GM18867 (cell line): ENCODE data around the gene MORN2.

Experiments used
- ATAC-seq: cut with Tn5 transposase; IDR thresholded peaks from one replicate; pipeline ENCODE4 v1.9.1; 2021; ENCODE audit warnings: mild to moderate bottlenecking, moderate library complexity; ENCODE audit not compliant: unreplicated experiment

Gene MORN2

DNA sequence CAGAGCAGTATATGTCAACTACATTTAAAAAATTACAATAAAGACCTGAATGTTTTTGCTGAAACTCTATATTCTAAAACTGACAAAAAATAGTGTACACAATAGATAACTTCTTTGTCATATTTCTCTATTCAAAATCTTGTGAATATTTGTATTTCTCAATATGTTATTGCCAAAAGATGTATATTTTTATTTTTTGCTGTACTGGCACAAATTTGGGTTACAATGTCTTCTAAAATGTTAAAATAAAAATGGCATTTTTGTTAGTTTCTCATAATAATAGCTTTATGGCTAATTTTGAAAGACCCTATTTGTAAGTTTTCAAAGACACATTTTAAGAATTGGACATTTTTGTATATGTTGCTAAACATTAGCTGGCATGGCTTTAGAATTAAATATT, 13.3 kb downstream of the MORN2 start:
- no peak for ATAC-seq

- ATAC-seq: no peak
Measured at GRCh38 chr2:38889575-38889974, 13.8 kb downstream of the MORN2 start, which contains the start of gene ARHGEF33. TSS of gene ARHGEF33 (plus strand) at chr2:38889875. CDS start at chr2:38919448, 29,573 bp downstream.

- ATAC-seq: no peak
Measured at GRCh38 chr2:38892819-38893218, 17.0 kb downstream of the MORN2 start.

DNA sequence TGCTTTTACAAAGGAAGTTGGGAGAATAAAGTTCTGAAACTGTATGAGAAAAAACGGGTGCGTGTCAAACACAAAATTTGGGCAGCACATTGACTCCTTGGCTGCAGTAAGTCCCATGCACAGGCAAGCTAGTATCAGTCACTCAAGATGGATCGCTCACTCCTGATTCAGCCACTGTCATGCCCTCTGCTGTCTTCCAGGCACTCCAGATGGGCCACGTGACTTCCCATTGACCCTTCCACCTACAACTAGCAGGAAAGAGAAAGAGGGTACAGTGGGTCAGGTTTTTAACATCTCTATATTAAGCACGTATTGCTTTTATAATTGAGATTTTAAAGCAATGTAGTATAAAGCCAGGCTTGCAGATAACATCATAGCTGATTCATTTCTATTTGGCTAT, 22.5 kb downstream of the MORN2 start:
- no peak for ATAC-seq

- ATAC-seq: no peak
Measured at GRCh38 chr2:38900726-38901125, 24.9 kb downstream of the MORN2 start.

- no peak for ATAC-seq
Measured at GRCh38 chr2:38905251-38905650, 29.5 kb downstream of the MORN2 start.

- no peak for ATAC-seq
Measured at GRCh38 chr2:38907242-38907641, 31.5 kb downstream of the MORN2 start.

- peak; percentile 93 for ATAC-seq
Measured at GRCh38 chr2:38907743-38908562, 32.2 kb downstream of the MORN2 start.

DNA sequence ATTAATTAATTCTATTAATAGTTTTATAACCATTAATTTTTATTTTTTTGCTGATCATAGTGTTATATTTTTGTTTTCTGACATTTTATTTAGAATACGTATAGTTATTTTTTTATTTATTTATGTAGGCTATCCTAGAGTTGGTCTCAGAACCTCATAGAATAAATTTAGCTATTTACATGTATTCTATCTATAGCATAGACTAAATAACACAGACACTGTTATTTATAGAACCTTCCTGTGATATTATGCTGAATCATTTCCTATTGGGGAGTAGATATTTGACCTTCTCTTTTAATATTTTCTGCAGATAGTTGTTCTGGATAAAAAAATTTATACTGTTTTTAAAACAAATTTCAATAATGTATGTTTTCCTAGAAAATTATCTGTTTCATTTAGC, 34.1 kb downstream of the MORN2 start:
- no peak for ATAC-seq

DNA sequence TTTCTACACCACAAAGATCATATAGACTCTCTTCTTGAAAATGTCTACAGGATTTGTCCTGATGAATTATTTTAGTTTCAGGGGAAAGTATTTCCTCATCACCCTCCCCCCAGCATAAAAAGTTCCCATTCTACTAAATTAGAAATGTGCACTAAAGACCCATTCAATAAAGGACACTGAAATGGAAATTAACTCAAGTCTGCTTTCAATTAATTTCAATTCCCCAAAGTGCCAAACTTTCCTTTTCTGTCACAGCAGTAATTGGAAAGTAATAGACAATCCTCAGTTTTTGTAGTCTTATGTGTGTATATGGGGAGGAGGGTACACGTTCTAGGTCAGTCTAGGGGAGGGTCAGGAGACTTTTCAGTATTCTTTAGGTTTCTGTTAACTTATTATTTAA, 35.4 kb downstream of the MORN2 start:
- ATAC-seq: no peak

GRCh38 chr2:38912619-38913018, 36.8 kb downstream of the MORN2 start:
- no peak for ATAC-seq

GRCh38 chr2:38922389-38922788, 46.6 kb downstream of the MORN2 start:
- no peak for ATAC-seq

DNA sequence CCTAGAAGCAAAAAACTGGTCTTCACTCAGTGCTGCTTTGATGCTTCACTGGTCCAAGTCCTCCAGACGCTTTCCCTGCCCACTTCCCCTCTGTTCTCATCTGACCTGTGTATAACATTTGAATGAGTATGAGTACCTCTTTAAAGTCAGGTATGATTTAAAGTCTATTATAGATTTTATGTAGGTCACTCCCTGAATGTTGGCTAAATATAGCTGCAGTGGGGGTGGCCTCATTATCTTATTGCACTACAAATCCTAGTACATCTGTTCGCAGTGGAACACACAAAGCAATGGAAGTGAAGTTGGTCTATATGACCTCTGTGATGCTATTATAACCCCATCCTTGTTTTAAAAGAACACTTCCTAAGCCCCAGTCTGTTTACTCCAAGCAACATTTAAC, 47.1 kb downstream of the MORN2 start:
- ATAC-seq: no peak

DNA sequence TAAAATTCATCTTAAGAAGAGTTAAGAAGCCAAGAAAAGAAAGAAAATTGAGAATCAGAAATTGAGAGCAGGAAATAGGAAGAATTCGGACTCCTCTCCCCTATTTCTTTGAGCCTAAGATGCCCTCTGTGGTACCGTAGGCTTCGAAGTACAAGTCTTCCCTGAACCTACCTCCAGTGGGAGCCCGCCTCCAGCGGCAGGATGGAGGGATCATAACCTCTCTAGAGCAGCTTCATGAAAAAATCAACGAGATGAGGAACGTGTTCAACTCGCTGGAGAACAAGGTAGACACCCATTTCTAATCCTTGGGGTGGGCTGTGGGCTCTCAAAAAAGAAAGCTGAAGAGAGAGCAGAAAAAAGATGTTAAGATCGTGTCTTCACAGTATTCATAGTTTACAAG, 50.2 kb downstream of the MORN2 start:
- ATAC-seq: no peak

DNA sequence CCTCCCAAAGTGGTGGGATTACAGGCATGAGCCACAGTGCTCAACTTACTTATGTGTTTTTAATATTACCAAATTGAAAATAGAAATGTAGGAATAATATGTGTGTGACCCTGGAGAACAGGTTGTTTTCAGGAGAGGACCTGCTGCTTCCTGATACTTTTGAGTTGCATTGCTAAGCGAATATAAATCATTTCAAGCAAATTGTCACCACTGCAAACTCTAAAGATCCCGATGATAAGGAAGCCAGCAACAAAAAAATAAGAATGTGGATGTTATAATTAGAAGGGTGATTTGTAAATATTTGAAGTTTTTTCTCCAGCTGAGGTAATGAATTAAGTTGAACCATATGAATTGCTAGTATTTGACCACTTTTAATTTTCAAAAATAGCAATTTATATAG, 54.8 kb downstream of the MORN2 start:
- ATAC-seq: no peak
